ENCODE measurements around the gene KLHL17. TPM values are rescaled to one million over a fixed set of nuclear protein-coding genes. Genes with fewer than 3 reads are reported as not detected.

The KLHL17 gene
- total and polyA plus RNA-seq, 10 of the 15 experiments (the other 5 are each of a cell fraction or from before 2014, with no cell fraction given) = 0.03 to 30.6 (median 5.3) TPM

- in situ Hi-C loops (cut with MboI) = no loop called here
- RAD21 ChIA-PET (ENCODE audit: unreplicated experiment) = no interaction called here
- H3K4me3 ChIP-seq = no peak overlapping the region
- no peaks in the 10 kb centered on the region; the same call in 2 of the 3 replicates for H3K9me3 ChIP-seq (replicated peaks; ENCODE audit: control insufficient read depth, insufficient read depth, low read length)
- H3K4me2 ChIP-seq (ENCODE audit: control insufficient read depth, insufficient read depth) = no peak overlapping the region
- H3K27ac ChIP-seq (ENCODE audit: control insufficient read depth, insufficient read depth) = no peak overlapping the region
- no peaks in the 10 kb centered on the region for H3K27me3 ChIP-seq (replicated peaks in 1 of 2; ENCODE audit: control insufficient read depth in 2 of 2, insufficient read depth in 2 of 2, low read length in 1 of 2)
- no peak overlapping the region for H2AFZ ChIP-seq (ENCODE audit: control insufficient read depth, low read depth, low read length)
- no peak overlapping the region for H3K9ac ChIP-seq (ENCODE audit: control insufficient read depth, insufficient read depth, low read length)
- SMC1A ChIA-PET (ENCODE audit: uncharacterized antibody, unreplicated experiment) = no interaction called here
- no peaks in the 10 kb centered on the region for H3K4me1 ChIP-seq (ENCODE audit: control insufficient read depth, insufficient read depth, low read length)
- no peak for FAIRE-seq
- H3K36me3 ChIP-seq (ENCODE audit: control insufficient read depth in 2 of 2, insufficient read depth in 2 of 2, low read length in 1 of 2) = no peaks in the 10 kb centered on the region
- no peaks in the 10 kb centered on the region for H3K79me2 ChIP-seq (ENCODE audit: control insufficient read depth, insufficient read depth, low read length)
- 69% methylated on average over 54 of the region's 60 CpGs for WGBS (ENCODE audit: insufficient coverage, insufficient replicate concordance, low lambda C conversion rate, missing lambda C conversion rate)
- CTCF ChIA-PET = no interaction called here
- DNase-seq (ENCODE audit: low read depth, low spot score) = no peak
- no TSS peak for BruUV-seq (replicated peaks)
- POLR2A ChIA-PET = no interaction called here
- H4K20me1 ChIP-seq (ENCODE audit: control insufficient read depth, insufficient read depth) = no peaks in the 10 kb centered on the region
- TF ChIP-seq ZSCAN29 (IDR thresholded peaks at IDR 0.05) (no peak), CBX5 (IDR thresholded peaks at IDR 0.05; ENCODE audit: low read depth) (no peak)
- intact Hi-C loops (cut with micrococcal nuclease; ENCODE audit: unreplicated experiment) = no loop called here
- no peak for ATAC-seq
Measured at GRCh38 chr1:978835-979743, 18.7 kb downstream of the KLHL17 start.

GRCh38 chr1:979744-980072, 19.3 kb downstream of the KLHL17 start:
- in situ Hi-C loops (cut with MboI) = loop anchor here (5.0 kb wide), 1 partner anchor 83 kb away; no protein-coding TSS in a partner anchor
- ChIA-PET CTCF (interaction anchor here (8.0 kb wide), 1 partner anchor 23 kb away, joined by 56 read pairs; no protein-coding TSS in a partner anchor), POLR2A (interaction anchor here (0.6 kb wide), 1 partner anchor 177 kb away, joined by 4 read pairs; no protein-coding TSS in a partner anchor), SMC1A (ENCODE audit: uncharacterized antibody, unreplicated experiment) (no interaction called here), RAD21 (ENCODE audit: unreplicated experiment) (no interaction called here)
- TF ChIP-seq, protein P1, sequence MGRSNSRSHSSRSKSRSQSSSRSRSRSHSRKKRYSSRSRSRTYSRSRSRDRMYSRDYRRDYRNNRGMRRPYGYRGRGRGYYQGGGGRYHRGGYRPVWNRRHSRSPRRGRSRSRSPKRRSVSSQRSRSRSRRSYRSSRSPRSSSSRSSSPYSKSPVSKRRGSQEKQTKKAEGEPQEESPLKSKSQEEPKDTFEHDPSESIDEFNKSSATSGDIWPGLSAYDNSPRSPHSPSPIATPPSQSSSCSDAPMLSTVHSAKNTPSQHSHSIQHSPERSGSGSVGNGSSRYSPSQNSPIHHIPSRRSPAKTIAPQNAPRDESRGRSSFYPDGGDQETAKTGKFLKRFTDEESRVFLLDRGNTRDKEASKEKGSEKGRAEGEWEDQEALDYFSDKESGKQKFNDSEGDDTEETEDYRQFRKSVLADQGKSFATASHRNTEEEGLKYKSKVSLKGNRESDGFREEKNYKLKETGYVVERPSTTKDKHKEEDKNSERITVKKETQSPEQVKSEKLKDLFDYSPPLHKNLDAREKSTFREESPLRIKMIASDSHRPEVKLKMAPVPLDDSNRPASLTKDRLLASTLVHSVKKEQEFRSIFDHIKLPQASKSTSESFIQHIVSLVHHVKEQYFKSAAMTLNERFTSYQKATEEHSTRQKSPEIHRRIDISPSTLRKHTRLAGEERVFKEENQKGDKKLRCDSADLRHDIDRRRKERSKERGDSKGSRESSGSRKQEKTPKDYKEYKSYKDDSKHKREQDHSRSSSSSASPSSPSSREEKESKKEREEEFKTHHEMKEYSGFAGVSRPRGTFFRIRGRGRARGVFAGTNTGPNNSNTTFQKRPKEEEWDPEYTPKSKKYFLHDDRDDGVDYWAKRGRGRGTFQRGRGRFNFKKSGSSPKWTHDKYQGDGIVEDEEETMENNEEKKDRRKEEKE (IDR thresholded peaks at IDR 0.05) = no peak
- TF ChIP-seq WRNIP1 (IDR thresholded peaks at IDR 0.05; ENCODE audit: borderline replicate concordance, low read depth, low read length) = no peak
- no peak for TF ChIP-seq CREM (IDR thresholded peaks at IDR 0.05; ENCODE audit: low read depth)
- no peak for TF ChIP-seq TAF1 (IDR thresholded peaks at IDR 0.05; ENCODE audit: borderline replicate concordance, low read depth, low read length)
- TF ChIP-seq CBFB (IDR thresholded peaks at IDR 0.05; ENCODE audit: low read depth) = no peak
- TF ChIP-seq CEBPZ (IDR thresholded peaks at IDR 0.05; ENCODE audit: low read depth, low read length) = no peak
- TF ChIP-seq MTA3 (IDR thresholded peaks at IDR 0.05; ENCODE audit: borderline replicate concordance, low read length) = no peak
- no peak for TF ChIP-seq ZNF384 (IDR thresholded peaks at IDR 0.05; ENCODE audit: borderline replicate concordance, low read depth, low read length)
- no peak for TF ChIP-seq NR2C2 (IDR thresholded peaks at IDR 0.05; ENCODE audit: borderline replicate concordance, control insufficient read depth, insufficient read length, low read depth)
- Histone ChIP-seq H3K36me3 (ENCODE audit: control insufficient read depth in 2 of 2, insufficient read depth in 2 of 2, low read length in 1 of 2) (no peaks in the 10 kb centered on the region), H3K4me1 (ENCODE audit: control insufficient read depth, insufficient read depth, low read length) (no peaks in the 10 kb centered on the region), H3K27me3 (replicated peaks in 1 of 2; ENCODE audit: control insufficient read depth in 2 of 2, insufficient read depth in 2 of 2, low read length in 1 of 2) (no peaks in the 10 kb centered on the region), H4K20me1 (ENCODE audit: control insufficient read depth, insufficient read depth) (no peaks in the 10 kb centered on the region), H2AFZ (ENCODE audit: control insufficient read depth, low read depth, low read length) (no peak overlapping the region), H3K4me2 (ENCODE audit: control insufficient read depth, insufficient read depth) (no peak overlapping the region), H3K9ac (ENCODE audit: control insufficient read depth, insufficient read depth, low read length) (no peak overlapping the region), H3K4me3 (no peak overlapping the region), H3K9me3 (replicated peaks; ENCODE audit: control insufficient read depth, insufficient read depth, low read length) (no peaks in the 10 kb centered on the region; the same call in 2 of the 3 replicates), H3K79me2 (ENCODE audit: control insufficient read depth, insufficient read depth, low read length) (no peaks in the 10 kb centered on the region), H3K27ac (ENCODE audit: control insufficient read depth, insufficient read depth) (no peak overlapping the region)
- BruUV-seq (replicated peaks) = no TSS peak
- 62% methylated on average over 9 of the region's 9 CpGs for WGBS (ENCODE audit: insufficient coverage, insufficient replicate concordance, low lambda C conversion rate, missing lambda C conversion rate)
- DNase-seq (ENCODE audit: low read depth, low spot score) (no peak), ATAC-seq (no peak), FAIRE-seq (no peak)
- intact Hi-C loops (cut with micrococcal nuclease; ENCODE audit: unreplicated experiment) = no loop called here
